WTC11 (cell line): ENCODE data around the gene ENTPD8. TPM values are rescaled to one million over a fixed set of nuclear protein-coding genes. Genes with fewer than 3 reads are reported as not detected.

Source experiments
- ATAC-seq: fragments of 200-7000 bp; cut with Tn5 transposase; 2 replicates; pipeline ENCODE4 v1.10.0; 2021; ENCODE audit warnings: mild to moderate bottlenecking, moderate library complexity
- CTCF ChIA-PET: fragments of 300-600 bp; sonication (Branson Sonifier 250); formaldehyde crosslinking; loops from one replicate; lab custom pipeline; 2021; ENCODE audit warnings: antibody characterized with exemption; lab: Charles Lee
- POLR2A ChIA-PET: fragments of 350-600 bp; sonication (Branson Sonifier 250); formaldehyde crosslinking; loops from one replicate; lab custom pipeline; 2021; ENCODE audit warnings: antibody characterized with exemption; lab: Charles Lee
- DNase-seq: peaks from one replicate; pipeline ENCODE4 v3.0.0; 2021; ENCODE audit warnings: low spot score
- H3K27ac Mint-ChIP-seq: 2 replicates; pipeline ENCODE4 v1.8.0; 2021; ENCODE audit warnings: mixed read lengths
- H3K27me3 Mint-ChIP-seq: 2 replicates; pipeline ENCODE4 v1.8.0; 2021; ENCODE audit warnings: low read depth, mild to moderate bottlenecking, moderate library complexity, mixed read lengths
- H3K36me3 Mint-ChIP-seq: 2 replicates; pipeline ENCODE4 v1.8.0; 2021; ENCODE audit warnings: mixed read lengths
- H3K4me1 Mint-ChIP-seq: 2 replicates; pipeline ENCODE4 v1.8.0; 2022; ENCODE audit warnings: mixed read lengths
- H3K4me3 Mint-ChIP-seq: 2 replicates; pipeline ENCODE4 v1.8.0; 2021; ENCODE audit warnings: mild to moderate bottlenecking, moderate library complexity, mixed read lengths
- H3K9me3 Mint-ChIP-seq: 2 replicates; pipeline ENCODE4 v1.8.0; 2021; ENCODE audit warnings: mixed read lengths
- AFF4 ChIP-seq: sonication (generic); formaldehyde crosslinking; IDR thresholded peaks from 2 replicates; pipeline ENCODE4 v1.8.1; 2023; ENCODE audit warnings: mild to moderate bottlenecking, missing genetic modification reagents, borderline replicate concordance
- ATF6 ChIP-seq: sonication (generic); formaldehyde crosslinking; IDR thresholded peaks from 2 replicates; pipeline ENCODE4 v1.8.1; 2023; ENCODE audit warnings: mild to moderate bottlenecking, missing genetic modification reagents
- CDX4 ChIP-seq: fragments of 250-450 bp; sonication (Bioruptor Pico); IDR thresholded peaks from 2 replicates; pipeline ENCODE4 v1.9.0; 2021; ENCODE audit warnings: moderate library complexity, mild to moderate bottlenecking, inconsistent platforms, borderline replicate concordance
- CREM ChIP-seq: sonication (generic); formaldehyde crosslinking; IDR thresholded peaks from 2 replicates; pipeline ENCODE4 v1.8.1; 2022; ENCODE audit warnings: mild to moderate bottlenecking, missing genetic modification reagents, moderate library complexity
- GTF2I ChIP-seq: fragments of 250-450 bp; sonication (Bioruptor Pico); conservative IDR thresholded peaks from 2 replicates; pipeline ENCODE4 v1.4.0; 2021; ENCODE audit warnings: mild to moderate bottlenecking
- KAT7 ChIP-seq: sonication (generic); formaldehyde crosslinking; IDR thresholded peaks from 2 replicates; pipeline ENCODE4 v1.8.1; 2023; ENCODE audit warnings: missing genetic modification reagents, mild to moderate bottlenecking, borderline replicate concordance
- MYBL2 ChIP-seq: sonication (generic); formaldehyde crosslinking; IDR thresholded peaks from 2 replicates; pipeline ENCODE4 v1.8.1; 2023; ENCODE audit warnings: mild to moderate bottlenecking, moderate library complexity, missing genetic modification reagents
- NFATC4 ChIP-seq: fragments of 250-450 bp; sonication (Bioruptor Pico); IDR thresholded peaks from 2 replicates; pipeline ENCODE4 v1.9.0; 2021; ENCODE audit warnings: mild to moderate bottlenecking
- RELA ChIP-seq: sonication (generic); formaldehyde crosslinking; IDR thresholded peaks from 2 replicates; pipeline ENCODE4 v1.8.1; 2022; ENCODE audit warnings: missing genetic modification reagents, mild to moderate bottlenecking, borderline replicate concordance
- SMAD4 ChIP-seq: sonication (generic); formaldehyde crosslinking; IDR thresholded peaks from 2 replicates; pipeline ENCODE4 v1.8.0; 2022; ENCODE audit warnings: mild to moderate bottlenecking, missing genetic modification reagents
- TEAD4 ChIP-seq: sonication (generic); formaldehyde crosslinking; IDR thresholded peaks from 2 replicates; pipeline ENCODE4 v1.8.0; 2022; ENCODE audit warnings: mild to moderate bottlenecking, missing genetic modification reagents
- USF1 ChIP-seq: sonication (generic); formaldehyde crosslinking; IDR thresholded peaks from 2 replicates; pipeline ENCODE4 v1.8.0; 2022; ENCODE audit warnings: mild to moderate bottlenecking, missing genetic modification reagents
- ZNF512 ChIP-seq: sonication (generic); formaldehyde crosslinking; IDR thresholded peaks from 2 replicates; pipeline ENCODE4 v1.8.1; 2022; ENCODE audit warnings: missing genetic modification reagents, borderline replicate concordance
- total RNA-seq: library from RNA; stranded (reverse); gene quantifications from 3 replicates; pipeline ENCODE4 v1.2.3, GENCODE V29; 2021

The ENTPD8 gene
- total RNA-seq, 1 experiment from 2014 or later: 2.3 TPM

- TF ChIP-seq NFATC4 (CRISPR knock-in tag) (no peak), USF1 (CRISPR knock-in tag) (no peak), SMAD4 (CRISPR knock-in tag) (no peak), RELA (CRISPR knock-in tag) (no peak), CREM (CRISPR knock-in tag) (no peak), KAT7 (no peak), GTF2I (no peak), TEAD4 (CRISPR knock-in tag) (no peak), ZNF512 (CRISPR knock-in tag) (no peak), MYBL2 (no peak)
Observed at GRCh38 chr9:137463931-137464290, 22.8 kb upstream of the ENTPD8 start (continued).

GRCh38 chr9:137462986-137463930, 22.1 kb upstream of the ENTPD8 start:
- ChIA-PET CTCF (interaction anchor here (1.6 kb wide), 1 partner anchor 72 kb away, joined by 3 read pairs; no protein-coding TSS in a partner anchor), POLR2A (no interaction called here)
- no peak for TF ChIP-seq AFF4 (CRISPR knock-in tag)
- TF ChIP-seq CDX4: no peak
- no peak for TF ChIP-seq ATF6 (CRISPR knock-in tag)
- Mint-ChIP-seq H3K36me3 (no peaks in the 10 kb centered on the region), H3K27ac (no peak overlapping the region), H3K27me3 (no peaks in the 10 kb centered on the region), H3K4me1 (no peaks in the 10 kb centered on the region), H3K9me3 (no peaks in the 10 kb centered on the region), H3K4me3 (no peak overlapping the region)
- DNase-seq: no peak
- ATAC-seq: no peak
